ENCODE measurements around the gene GSTP1.

DNA sequence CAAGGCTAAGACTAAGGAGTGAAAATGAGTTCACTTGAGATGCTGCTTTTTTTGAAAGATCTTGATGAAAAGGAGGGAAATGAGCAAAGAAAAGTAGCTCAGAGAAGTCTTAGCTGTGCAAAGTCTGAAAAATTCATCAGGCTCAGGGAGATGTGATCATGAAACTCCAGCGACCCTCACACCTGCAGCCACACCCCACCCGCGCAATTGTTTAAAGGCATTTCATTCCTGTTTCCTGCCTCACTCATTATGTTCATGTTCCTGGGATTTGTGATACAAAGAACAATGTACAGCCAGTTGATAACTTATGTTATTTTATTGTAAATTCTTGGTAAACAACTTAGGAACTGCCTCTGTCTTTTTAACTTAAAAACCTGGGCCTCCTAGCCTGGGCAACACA lies 8.7 kb upstream of the GSTP1 start:
- TF ChIP-seq, protein P1, sequence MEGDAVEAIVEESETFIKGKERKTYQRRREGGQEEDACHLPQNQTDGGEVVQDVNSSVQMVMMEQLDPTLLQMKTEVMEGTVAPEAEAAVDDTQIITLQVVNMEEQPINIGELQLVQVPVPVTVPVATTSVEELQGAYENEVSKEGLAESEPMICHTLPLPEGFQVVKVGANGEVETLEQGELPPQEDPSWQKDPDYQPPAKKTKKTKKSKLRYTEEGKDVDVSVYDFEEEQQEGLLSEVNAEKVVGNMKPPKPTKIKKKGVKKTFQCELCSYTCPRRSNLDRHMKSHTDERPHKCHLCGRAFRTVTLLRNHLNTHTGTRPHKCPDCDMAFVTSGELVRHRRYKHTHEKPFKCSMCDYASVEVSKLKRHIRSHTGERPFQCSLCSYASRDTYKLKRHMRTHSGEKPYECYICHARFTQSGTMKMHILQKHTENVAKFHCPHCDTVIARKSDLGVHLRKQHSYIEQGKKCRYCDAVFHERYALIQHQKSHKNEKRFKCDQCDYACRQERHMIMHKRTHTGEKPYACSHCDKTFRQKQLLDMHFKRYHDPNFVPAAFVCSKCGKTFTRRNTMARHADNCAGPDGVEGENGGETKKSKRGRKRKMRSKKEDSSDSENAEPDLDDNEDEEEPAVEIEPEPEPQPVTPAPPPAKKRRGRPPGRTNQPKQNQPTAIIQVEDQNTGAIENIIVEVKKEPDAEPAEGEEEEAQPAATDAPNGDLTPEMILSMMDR (IDR thresholded peaks at IDR 0.05) = no peak
- no peak for TF ChIP-seq POLR2A (IDR thresholded peaks at IDR 0.05)

Measured in testis (tissue), 2 donors.